Iris pigment epithelial cell (primary cell): ENCODE measurements around the gene TNFAIP3.
A peak's percentile ranks its signal among the peaks of the same experiment; 100 is the strongest.

ENCODE experiments used
- DNase-seq: peaks from one replicate; pipeline ENCODE4 v3.0.0-alpha.2; 2011; ENCODE audit warnings: low read depth

TNFAIP3 gene

GRCh38 chr6:137923866-137924653 is 57.0 kb downstream of the TNFAIP3 start:
- DNase-seq = peak; percentile 21

DNA sequence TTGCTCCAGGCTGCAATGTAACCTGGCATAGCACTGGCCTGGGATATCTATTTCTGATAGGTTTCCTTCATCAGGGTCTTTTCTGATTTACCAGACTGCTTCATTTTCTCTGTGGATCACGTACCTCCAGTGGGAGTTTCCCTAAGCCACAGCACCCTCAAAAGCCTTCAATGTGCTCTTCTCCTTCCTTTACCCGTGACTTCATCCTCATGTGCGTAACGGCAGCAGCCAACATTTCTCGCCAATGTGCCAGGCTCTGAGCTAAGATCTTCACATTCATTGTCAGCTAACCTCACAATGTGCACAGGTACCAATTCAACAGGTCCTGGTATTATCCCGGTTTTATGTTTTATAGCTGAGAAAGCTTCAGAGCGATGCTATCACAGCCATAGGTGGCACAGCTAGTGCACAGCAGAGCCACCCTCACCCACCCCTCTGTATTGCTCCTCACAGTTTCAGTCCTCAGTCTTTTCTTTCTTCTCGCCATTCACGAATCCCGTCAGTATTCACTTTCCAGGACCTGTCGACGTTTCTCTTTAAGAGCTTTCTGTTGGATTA is 58.2 kb downstream of the TNFAIP3 start:
- DNase-seq = no peak

DNA sequence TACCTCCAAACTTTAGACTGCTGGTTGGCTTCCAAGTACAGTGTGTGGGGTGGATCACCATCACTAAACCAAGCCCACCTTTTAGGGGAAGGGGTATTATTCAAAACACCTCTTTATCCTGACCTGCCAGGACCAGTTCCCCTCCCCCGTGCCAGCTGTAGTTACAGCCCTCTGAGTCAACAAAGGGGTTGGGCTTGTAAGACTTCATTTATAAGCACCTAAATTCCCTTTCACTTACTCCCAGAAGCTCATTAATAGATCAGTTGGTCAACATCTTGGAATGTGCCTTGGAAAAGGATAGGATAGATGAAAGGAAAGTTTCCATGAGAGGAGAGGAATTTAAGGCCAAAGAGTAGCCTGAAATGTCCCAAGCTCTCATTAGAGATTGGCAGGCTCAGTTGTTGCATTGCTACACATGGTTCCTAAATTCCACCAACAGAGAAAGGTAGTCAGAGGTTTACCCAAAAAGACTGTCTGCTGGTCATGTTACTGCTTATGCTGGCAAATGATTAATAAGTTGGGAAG is 59.2 kb downstream of the TNFAIP3 start:
- peak; percentile 68 for DNase-seq

DNA sequence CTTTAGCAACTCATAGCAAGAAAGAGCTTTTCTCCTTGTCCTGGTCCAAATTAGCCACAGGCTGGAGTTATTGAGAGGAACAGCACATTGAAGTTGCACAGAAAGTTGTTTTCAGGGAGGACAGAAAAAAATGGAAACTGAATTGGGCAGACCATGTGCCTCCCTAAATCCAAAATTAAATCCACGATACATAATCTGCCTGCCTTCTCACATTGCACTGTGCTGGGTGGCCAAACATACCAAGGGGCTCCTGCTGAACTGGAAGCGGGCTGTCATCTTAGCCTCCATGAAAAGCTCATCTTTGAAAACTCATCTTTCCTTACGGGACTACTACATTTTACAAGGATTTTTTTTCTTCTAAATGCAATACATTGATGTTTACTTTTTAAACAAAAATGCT is 59.9 kb downstream of the TNFAIP3 start:
- DNase-seq = no peak

- DNase-seq = peak; percentile 17
These were observed 60.7 kb downstream of the TNFAIP3 start for GRCh38 chr6:137927777-137928218.

GRCh38 chr6:137928286-137928685 is 61.2 kb downstream of the TNFAIP3 start:
- no peak for DNase-seq

DNA sequence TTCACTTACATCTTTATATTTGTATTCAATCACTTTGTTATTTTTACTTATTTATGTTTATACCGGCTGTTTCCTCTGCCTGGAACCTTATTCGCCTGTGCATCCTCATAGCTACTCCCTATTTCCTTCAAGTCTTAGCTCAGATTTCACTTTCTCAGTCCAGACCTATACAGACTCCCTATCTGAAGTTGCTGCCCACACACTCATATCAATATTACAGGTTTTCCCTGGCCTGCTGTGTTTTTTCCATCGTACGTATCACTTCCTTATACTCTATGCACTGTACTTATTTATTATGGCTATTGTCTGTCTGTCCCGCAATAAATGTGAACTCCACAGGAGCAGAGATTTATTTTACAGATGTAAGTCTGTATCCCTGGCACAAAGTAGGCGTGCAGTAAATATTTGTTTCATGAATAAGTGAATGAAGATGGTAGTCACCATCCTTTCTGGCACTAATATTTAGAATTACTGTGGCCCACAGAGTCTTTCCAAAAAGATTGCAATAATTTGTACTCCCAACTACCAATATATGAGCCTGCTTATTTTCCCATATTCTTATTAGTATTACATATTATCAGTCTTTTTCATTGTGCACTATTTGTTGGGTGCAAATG is 64.9 kb downstream of the TNFAIP3 start:
- DNase-seq = no peak
